BLaER1 treated with 17β-estradiol and CSF1 and Interleukin-3, amounts not matched to agents 10 nM and 100 nM (cell line): ENCODE results near the gene CFAP100.

Experiments used
- H3K27ac ChIP-seq, 11 experiments: shearing (Covaris generic); formaldehyde crosslinking; 2 replicates each; pipeline ENCODE4 v1.8.1; 2022
- H3K27me3 ChIP-seq, 11 experiments: shearing (Covaris generic); formaldehyde crosslinking; 2 replicates each; pipeline ENCODE4 v1.8.1; 2022
- H3K36me3 ChIP-seq, 11 experiments: shearing (Covaris generic); formaldehyde crosslinking; 2 replicates each; pipeline ENCODE4 v1.8.1; 2022
- H3K4me1 ChIP-seq, 10 experiments: shearing (Covaris generic); formaldehyde crosslinking; 2 replicates each; pipeline ENCODE4 v1.8.1; 2022
- H3K4me2 ChIP-seq, 11 experiments: shearing (Covaris generic); formaldehyde crosslinking; 2 replicates each; pipeline ENCODE4 v1.8.1; 2022
- H3K4me3 ChIP-seq, 10 experiments: shearing (Covaris generic); formaldehyde crosslinking; 2 replicates each; pipeline ENCODE4 v1.8.1; 2022
- H3K9ac ChIP-seq, 11 experiments: shearing (Covaris generic); formaldehyde crosslinking; 2 replicates each; pipeline ENCODE4 v1.8.1; 2022
- H3K9me3 ChIP-seq, 11 experiments: shearing (Covaris generic); formaldehyde crosslinking; replicated peaks in 1 of 11; 2 replicates each; pipeline ENCODE4 v1.8.1; 2022
- H4K20me1 ChIP-seq, 11 experiments: shearing (Covaris generic); formaldehyde crosslinking; 2 replicates each; pipeline ENCODE4 v1.8.1; 2022
- Cebpa-rat ChIP-seq, 11 experiments: shearing (Covaris generic); IDR thresholded peaks; 2 replicates each; pipeline ENCODE4 v1.8.1; 2022

Gene CFAP100

DNA sequence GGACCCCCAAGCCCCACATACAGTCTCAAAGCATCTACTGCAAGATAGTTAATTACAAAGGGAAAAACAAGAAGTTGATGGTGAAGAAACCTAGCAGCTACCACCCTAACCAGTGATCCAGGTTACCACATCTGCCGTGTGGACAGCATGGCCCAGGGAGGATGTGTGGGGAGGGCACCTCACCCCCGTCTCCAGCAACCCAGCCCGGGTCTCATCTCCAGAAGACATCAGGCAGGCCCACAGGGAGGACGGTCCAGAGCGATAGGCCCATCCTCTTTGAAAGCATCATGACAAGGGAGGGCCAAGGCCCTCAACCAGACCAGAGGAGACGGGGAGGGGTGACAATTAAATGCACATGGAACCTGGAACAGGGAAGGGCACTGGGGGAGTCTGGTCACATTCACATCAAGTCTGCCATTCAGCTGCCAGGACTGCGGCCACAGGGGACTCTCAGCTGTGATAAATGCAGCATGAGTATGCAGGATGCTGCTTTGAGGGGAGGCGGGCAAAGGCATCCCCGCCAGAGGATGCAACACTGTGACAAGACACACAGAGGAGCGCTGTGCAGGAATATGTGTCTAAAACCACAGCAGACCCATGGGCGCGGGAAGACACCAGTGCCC lies 62.2 kb downstream of the CFAP100 start:
- no peak overlapping the region for H3K4me3 ChIP-seq
- H3K9ac ChIP-seq = no peak overlapping the region
- TF ChIP-seq Cebpa-rat (IDR thresholded peaks at IDR 0.05) = no peak
- peaks cover 79 to 98% (median 94%) of the 10 kb centered on the region in 11 experiments for H4K20me1 ChIP-seq
- H3K27ac ChIP-seq = no peak overlapping the region
- H3K4me2 ChIP-seq = no peak overlapping the region
- H3K27me3 ChIP-seq = no peaks in the 10 kb centered on the region
- no peaks in the 10 kb centered on the region for H3K4me1 ChIP-seq
- peaks cover 95 to 100% (median 96%) of the 10 kb centered on the region in 11 experiments for H3K36me3 ChIP-seq
- no peaks in the 10 kb centered on the region for H3K9me3 ChIP-seq

- H3K9me3 ChIP-seq = no peaks in the 10 kb centered on the region
- H3K27me3 ChIP-seq = no peaks in the 10 kb centered on the region
- no peak for TF ChIP-seq Cebpa-rat (IDR thresholded peaks at IDR 0.05)
- peaks cover 97 to 100% (median 100%) of the 10 kb centered on the region in 11 experiments for H3K36me3 ChIP-seq
- H3K4me2 ChIP-seq = no peak overlapping the region
- H3K4me3 ChIP-seq = no peak overlapping the region
- peaks cover 0 to under 1% (median 0%) of the 10 kb centered on the region in 10 experiments; a peak in 2 of 20 replicates for H3K4me1 ChIP-seq
- no peak overlapping the region for H3K27ac ChIP-seq
- H4K20me1 ChIP-seq = peaks cover 81 to 100% (median 96%) of the 10 kb centered on the region in 11 experiments
- no peak overlapping the region for H3K9ac ChIP-seq
Measured at GRCh38 chr3:126459111-126459762, 64.5 kb downstream of the CFAP100 start.

- Histone ChIP-seq H3K9ac (no peak overlapping the region), H3K4me3 (no peak overlapping the region), H4K20me1 (peaks cover 81 to 100% (median 96%) of the 10 kb centered on the region in 11 experiments), H3K9me3 (no peaks in the 10 kb centered on the region), H3K36me3 (peaks cover 97 to 100% (median 100%) of the 10 kb centered on the region in 11 experiments), H3K4me1 (peaks cover 0 to 6% (median 0%) of the 10 kb centered on the region in 10 experiments; a peak in 4 of 20 replicates), H3K4me2 (no peak overlapping the region), H3K27ac (no peak overlapping the region), H3K27me3 (no peaks in the 10 kb centered on the region)
- no peak for TF ChIP-seq Cebpa-rat (IDR thresholded peaks at IDR 0.05)
Measured at GRCh38 chr3:126459763-126460127, 65.0 kb downstream of the CFAP100 start.

GRCh38 chr3:126460381-126460780 lies 65.7 kb downstream of the CFAP100 start:
- Histone ChIP-seq H3K27me3 (no peaks in the 10 kb centered on the region), H3K9me3 (no peaks in the 10 kb centered on the region), H3K4me1 (peaks cover 0 to 12% (median 0%) of the 10 kb centered on the region in 10 experiments; a peak in 4 of 20 replicates), H3K27ac (no peak overlapping the region), H3K9ac (no peak overlapping the region), H3K4me2 (no peak overlapping the region), H3K4me3 (no peak overlapping the region), H4K20me1 (peaks cover 81 to 100% (median 96%) of the 10 kb centered on the region in 11 experiments), H3K36me3 (peaks cover 97 to 100% (median 100%) of the 10 kb centered on the region in 11 experiments)
- TF ChIP-seq Cebpa-rat (IDR thresholded peaks at IDR 0.05) = no peak

DNA sequence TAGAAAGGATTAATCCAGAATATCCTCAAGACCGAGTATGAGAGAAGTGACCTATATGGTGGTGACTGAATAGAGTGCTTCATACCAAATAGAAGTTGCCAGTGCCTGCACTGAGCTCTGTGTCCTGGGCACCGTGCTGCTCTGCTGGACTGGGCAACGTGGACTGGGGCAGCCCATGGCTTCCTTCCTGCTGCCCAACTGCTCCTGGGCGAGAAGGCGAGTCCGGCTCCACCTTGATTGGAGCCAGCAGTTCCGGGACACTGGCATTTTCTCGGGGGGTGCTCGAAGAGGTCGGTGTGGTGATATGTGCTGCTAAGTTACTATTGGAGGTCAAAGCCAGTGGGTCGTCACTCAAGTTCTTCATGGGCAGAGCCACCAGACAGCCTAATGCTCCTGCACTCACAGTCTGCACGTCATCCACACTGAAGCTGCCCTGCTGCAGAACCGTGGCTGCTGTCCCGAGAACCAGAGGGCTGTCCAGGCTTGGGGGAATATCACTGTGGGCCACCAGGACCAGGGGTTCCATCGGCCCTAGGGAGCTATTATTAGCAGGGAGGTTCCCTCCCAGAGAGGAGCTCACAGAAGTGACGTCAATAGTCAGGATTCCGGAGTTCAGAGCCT lies 66.9 kb downstream of the CFAP100 start:
- Histone ChIP-seq H3K4me2 (no peak overlapping the region), H3K4me3 (no peak overlapping the region), H3K9me3 (no peaks in the 10 kb centered on the region), H3K4me1 (peaks cover 0 to 24% (median 7%) of the 10 kb centered on the region in 10 experiments; a peak in 10 of 20 replicates), H3K27ac (no peak overlapping the region), H4K20me1 (peaks cover 81 to 100% (median 96%) of the 10 kb centered on the region in 11 experiments), H3K27me3 (no peaks in the 10 kb centered on the region), H3K36me3 (peaks cover 98 to 100% (median 100%) of the 10 kb centered on the region in 11 experiments), H3K9ac (no peak overlapping the region)
- TF ChIP-seq Cebpa-rat (IDR thresholded peaks at IDR 0.05) = no peak

GRCh38 chr3:126463521-126463920 lies 68.8 kb downstream of the CFAP100 start:
- no peak for TF ChIP-seq Cebpa-rat (IDR thresholded peaks at IDR 0.05)
- Histone ChIP-seq H3K9ac (no peak overlapping the region), H3K36me3 (peaks cover 98 to 100% (median 100%) of the 10 kb centered on the region in 11 experiments), H3K27ac (no peak overlapping the region), H4K20me1 (peaks cover 81 to 100% (median 96%) of the 10 kb centered on the region in 11 experiments), H3K27me3 (no peaks in the 10 kb centered on the region), H3K4me3 (no peak overlapping the region), H3K9me3 (no peaks in the 10 kb centered on the region), H3K4me1 (peaks cover 0 to 39% (median 18%) of the 10 kb centered on the region in 10 experiments; a peak in 18 of 20 replicates), H3K4me2 (no peak overlapping the region)

DNA sequence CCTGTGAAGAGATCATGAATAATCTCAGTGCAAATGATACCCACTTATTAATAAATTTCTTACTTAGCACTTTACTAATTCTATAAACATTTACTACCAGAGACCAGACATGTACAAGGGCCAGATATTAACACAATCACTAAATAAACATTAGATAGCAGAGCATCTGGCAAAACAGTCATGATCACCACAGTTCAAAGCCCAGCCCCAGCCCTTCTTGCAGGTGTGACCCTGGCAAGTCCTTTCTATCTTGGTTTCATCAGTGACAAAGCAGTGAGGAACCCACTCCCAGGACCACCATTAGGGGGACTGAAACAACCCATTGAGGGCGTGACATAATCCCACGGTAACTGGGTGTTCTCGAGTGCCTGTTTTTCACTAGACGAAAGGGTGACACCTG lies 69.4 kb downstream of the CFAP100 start:
- H3K9me3 ChIP-seq = no peaks in the 10 kb centered on the region

GRCh38 chr3:126464494-126464893 lies 69.8 kb downstream of the CFAP100 start:
- no peak overlapping the region for H3K4me3 ChIP-seq
- peaks cover 0 to 39% (median 18%) of the 10 kb centered on the region in 10 experiments; a peak in 18 of 20 replicates for H3K4me1 ChIP-seq
- no peak overlapping the region for H3K9ac ChIP-seq
- H4K20me1 ChIP-seq = peaks cover 81 to 100% (median 96%) of the 10 kb centered on the region in 11 experiments
- no peak for TF ChIP-seq Cebpa-rat (IDR thresholded peaks at IDR 0.05)
- no peak overlapping the region for H3K27ac ChIP-seq
- no peak overlapping the region for H3K4me2 ChIP-seq
- no peaks in the 10 kb centered on the region for H3K27me3 ChIP-seq
- H3K36me3 ChIP-seq = peaks cover 98 to 100% (median 100%) of the 10 kb centered on the region in 11 experiments
- no peaks in the 10 kb centered on the region for H3K9me3 ChIP-seq

More for the DNA sequence above, 69.4 kb downstream of the CFAP100 start:
- peaks cover 0 to 39% (median 18%) of the 10 kb centered on the region in 10 experiments; a peak in 18 of 20 replicates for H3K4me1 ChIP-seq
- no peak overlapping the region for H3K4me3 ChIP-seq
- no peak overlapping the region for H3K4me2 ChIP-seq
- peaks cover 98 to 100% (median 100%) of the 10 kb centered on the region in 11 experiments for H3K36me3 ChIP-seq
- H4K20me1 ChIP-seq = peaks cover 81 to 100% (median 96%) of the 10 kb centered on the region in 11 experiments
- no peaks in the 10 kb centered on the region for H3K27me3 ChIP-seq
- TF ChIP-seq Cebpa-rat (IDR thresholded peaks at IDR 0.05) = no peak
- H3K27ac ChIP-seq = no peak overlapping the region
- no peak overlapping the region for H3K9ac ChIP-seq

DNA sequence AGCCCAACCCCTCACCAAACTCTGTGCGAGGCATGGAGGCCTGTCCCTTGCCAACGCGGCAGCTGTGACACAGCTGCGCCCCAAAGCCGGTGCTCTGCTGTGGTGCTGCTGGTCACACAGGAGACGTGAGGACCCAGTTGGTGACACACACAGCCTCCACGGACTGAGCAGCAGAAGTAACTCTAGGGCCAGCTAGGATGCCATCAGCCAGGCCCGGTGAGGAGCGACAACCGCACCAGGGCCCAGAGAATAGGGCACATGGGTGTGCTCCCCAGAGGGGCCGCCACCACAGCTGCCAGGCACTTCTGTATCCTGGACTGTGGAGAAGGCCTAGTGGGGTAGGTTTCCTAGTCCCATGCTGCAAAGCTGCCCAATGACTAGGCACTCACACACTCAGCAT lies 70.3 kb downstream of the CFAP100 start:
- no peak overlapping the region for H3K4me2 ChIP-seq
- H3K9ac ChIP-seq = no peak overlapping the region
- TF ChIP-seq Cebpa-rat (IDR thresholded peaks at IDR 0.05) = no peak
- peaks cover 0 to 39% (median 18%) of the 10 kb centered on the region in 10 experiments; a peak in 18 of 20 replicates for H3K4me1 ChIP-seq
- no peak overlapping the region for H3K4me3 ChIP-seq
- H4K20me1 ChIP-seq = peaks cover 81 to 100% (median 96%) of the 10 kb centered on the region in 11 experiments
- H3K36me3 ChIP-seq = peaks cover 98 to 100% (median 100%) of the 10 kb centered on the region in 11 experiments
- H3K9me3 ChIP-seq = no peaks in the 10 kb centered on the region
- H3K27ac ChIP-seq = no peak overlapping the region; a peak in 1 of 22 replicates
- no peaks in the 10 kb centered on the region for H3K27me3 ChIP-seq
